Peyer's patch (tissue), 4 donors: ENCODE results near the gene RAD51D.

Experiments used
- POLR2A ChIP-seq, 2 donors: fragments of 450-650 bp; IDR thresholded peaks; one replicate each; pipeline ENCODE4 v1.5.1; 2017; ENCODE audit warnings: antibody characterized with exemption in 2 of 2, mild to moderate bottlenecking in 2 of 2, moderate library complexity in 2 of 2
- TF ChIP-seq, protein P1 (sequence below), 6 experiments: fragments of 450-650 bp in 4 of 6; fragments of 200-600 bp in 2 of 6; sonication (generic) in 1 of 6; IDR thresholded peaks; one replicate each; pipeline ENCODE4 v1.5.1; 2017 to 2019; ENCODE audit warnings: antibody characterized with exemption in 6 of 6, mild to moderate bottlenecking in 3 of 6, moderate library complexity in 1 of 6

DNA sequence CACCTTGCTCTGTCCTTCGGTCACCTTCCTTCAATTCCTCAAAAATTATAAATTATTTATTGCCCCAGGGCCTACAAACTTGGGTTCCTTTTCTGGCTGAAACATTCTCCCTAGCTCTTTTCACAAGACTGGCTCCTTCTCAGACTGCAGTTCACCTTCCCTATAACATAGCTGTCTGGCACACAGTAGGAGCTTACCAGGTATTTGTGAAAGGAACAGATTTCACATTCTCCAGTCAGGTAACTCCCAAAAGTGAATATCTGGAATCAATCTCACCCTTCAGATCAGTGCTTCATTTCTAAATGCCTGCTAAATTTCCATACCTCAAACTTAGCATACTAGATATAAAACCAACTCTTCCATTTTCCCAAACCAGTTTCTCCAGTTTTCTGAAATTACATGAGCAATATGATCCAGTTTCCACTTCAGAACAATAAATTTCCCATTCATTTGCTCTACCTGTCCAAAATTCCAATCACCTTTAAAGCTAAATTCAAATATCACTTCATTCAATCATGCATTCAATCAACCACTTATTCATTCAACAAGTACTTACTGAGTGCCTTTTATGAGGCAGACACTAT lies 62.2 kb downstream of the RAD51D start:
- TF ChIP-seq, protein P1, sequence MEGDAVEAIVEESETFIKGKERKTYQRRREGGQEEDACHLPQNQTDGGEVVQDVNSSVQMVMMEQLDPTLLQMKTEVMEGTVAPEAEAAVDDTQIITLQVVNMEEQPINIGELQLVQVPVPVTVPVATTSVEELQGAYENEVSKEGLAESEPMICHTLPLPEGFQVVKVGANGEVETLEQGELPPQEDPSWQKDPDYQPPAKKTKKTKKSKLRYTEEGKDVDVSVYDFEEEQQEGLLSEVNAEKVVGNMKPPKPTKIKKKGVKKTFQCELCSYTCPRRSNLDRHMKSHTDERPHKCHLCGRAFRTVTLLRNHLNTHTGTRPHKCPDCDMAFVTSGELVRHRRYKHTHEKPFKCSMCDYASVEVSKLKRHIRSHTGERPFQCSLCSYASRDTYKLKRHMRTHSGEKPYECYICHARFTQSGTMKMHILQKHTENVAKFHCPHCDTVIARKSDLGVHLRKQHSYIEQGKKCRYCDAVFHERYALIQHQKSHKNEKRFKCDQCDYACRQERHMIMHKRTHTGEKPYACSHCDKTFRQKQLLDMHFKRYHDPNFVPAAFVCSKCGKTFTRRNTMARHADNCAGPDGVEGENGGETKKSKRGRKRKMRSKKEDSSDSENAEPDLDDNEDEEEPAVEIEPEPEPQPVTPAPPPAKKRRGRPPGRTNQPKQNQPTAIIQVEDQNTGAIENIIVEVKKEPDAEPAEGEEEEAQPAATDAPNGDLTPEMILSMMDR (IDR thresholded peaks at IDR 0.05) = no peak
- TF ChIP-seq POLR2A (IDR thresholded peaks at IDR 0.05) = no peak
